HepG2 (cell line): ENCODE measurements around the gene CCDC157. TPM values are rescaled to one million over a fixed set of nuclear protein-coding genes. Genes with fewer than 3 reads are reported as not detected.

Experiments used
- ARID3A ChIP-seq: IDR thresholded peaks from 2 replicates; pipeline ENCODE4 v1.6.1; 2012; ENCODE audit warnings: low read depth, low read length, improper control_type of control experiment
- BCL6 ChIP-seq: IDR thresholded peaks from 2 replicates; pipeline ENCODE4 v1.6.1; 2016; ENCODE audit warnings: missing genetic modification reagents, missing compliant biosample characterization
- BRF2 ChIP-seq: sonication (generic); formaldehyde crosslinking; IDR thresholded peaks from 2 replicates; pipeline ENCODE4 v1.8.1; 2022; ENCODE audit warnings: mild to moderate bottlenecking, missing genetic modification reagents
- CC2D1A ChIP-seq: sonication (generic); formaldehyde crosslinking; IDR thresholded peaks from 2 replicates; pipeline ENCODE4 v1.8.1; 2023; ENCODE audit warnings: mild to moderate bottlenecking, missing genetic modification reagents
- CHD4 ChIP-seq: fragments of 200-600 bp; sonication (generic); IDR thresholded peaks from 2 replicates; pipeline ENCODE4 v1.7.0; 2017; ENCODE audit warnings: mild to moderate bottlenecking, low read length, borderline replicate concordance
- E2F2 ChIP-seq: sonication (generic); formaldehyde crosslinking; IDR thresholded peaks from 2 replicates; pipeline ENCODE4 v1.4.0; 2020; ENCODE audit warnings: missing genetic modification reagents, borderline replicate concordance
- ELF3 ChIP-seq: IDR thresholded peaks from 2 replicates; pipeline ENCODE4 v1.6.1; 2016; ENCODE audit warnings: missing genetic modification reagents, missing compliant biosample characterization
- ERF ChIP-seq: IDR thresholded peaks from 2 replicates; pipeline ENCODE4 v1.6.1; 2018; ENCODE audit warnings: missing biosample characterization, missing genetic modification reagents
- HMGXB4 ChIP-seq, 2 experiments: sonication (generic) in 1 of 2; formaldehyde crosslinking in 1 of 2; IDR thresholded peaks; 2 replicates each; pipeline versions ENCODE4 v1.4.0 to v1.6.1; 2018 to 2020; ENCODE audit warnings: missing genetic modification reagents in 2 of 2, borderline replicate concordance in 1 of 2, low read depth in 1 of 2, mild to moderate bottlenecking in 1 of 2, missing biosample characterization in 1 of 2
- MAFK ChIP-seq, 2 experiments: IDR thresholded peaks in 1 of 2; conservative IDR thresholded peaks in 1 of 2; 2 replicates each; pipeline ENCODE4 v1.6.1; 2011; ENCODE audit warnings: improper control_type of control experiment in 2 of 2, low read length in 2 of 2
- NFE2L1 ChIP-seq: sonication (generic); formaldehyde crosslinking; IDR thresholded peaks from 2 replicates; pipeline ENCODE4 v1.4.0; 2020; ENCODE audit warnings: missing genetic modification reagents, mild to moderate bottlenecking, borderline replicate concordance
- POLR2G ChIP-seq: fragments of 200-400 bp; formaldehyde crosslinking; IDR thresholded peaks from 2 replicates; pipeline ENCODE4 v1.6.1; 2018; ENCODE audit warnings: mild to moderate bottlenecking, low read depth, low read length, moderate library complexity
- YY1 ChIP-seq: IDR thresholded peaks from 2 replicates; pipeline ENCODE4 v1.6.1; 2011; ENCODE audit warnings: low read length, low read depth, moderate library complexity, mild to moderate bottlenecking; ENCODE audit not compliant: insufficient read depth, insufficient replicate concordance
- ZBTB34 ChIP-seq: sonication (generic); formaldehyde crosslinking; IDR thresholded peaks from 2 replicates; pipeline ENCODE4 v1.8.0; 2022; ENCODE audit warnings: mild to moderate bottlenecking, missing genetic modification reagents
- ZBTB38 ChIP-seq: sonication (generic); formaldehyde crosslinking; IDR thresholded peaks from 2 replicates; pipeline ENCODE4 v1.5.1; 2020; ENCODE audit warnings: mild to moderate bottlenecking, missing genetic modification reagents
- ZNF317 ChIP-seq: sonication (generic); formaldehyde crosslinking; IDR thresholded peaks from 2 replicates; pipeline ENCODE4 v1.5.0; 2020; ENCODE audit warnings: mild to moderate bottlenecking, missing genetic modification reagents
- ZNF331 ChIP-seq: sonication (generic); formaldehyde crosslinking; IDR thresholded peaks from 2 replicates; pipeline ENCODE4 v1.4.0; 2020; ENCODE audit warnings: missing genetic modification reagents
- ZNF772 ChIP-seq: sonication (generic); formaldehyde crosslinking; IDR thresholded peaks from 2 replicates; pipeline ENCODE4 v1.5.0; 2020; ENCODE audit warnings: mild to moderate bottlenecking, missing genetic modification reagents
- ZNF777 ChIP-seq: sonication (generic); formaldehyde crosslinking; IDR thresholded peaks from 2 replicates; pipeline ENCODE4 v1.4.0; 2020; ENCODE audit warnings: missing genetic modification reagents
- ZNF781 ChIP-seq: sonication (generic); formaldehyde crosslinking; IDR thresholded peaks from 2 replicates; pipeline ENCODE4 v1.5.1; 2020; ENCODE audit warnings: borderline replicate concordance, mild to moderate bottlenecking, missing genetic modification reagents; ENCODE audit errors: not compliant biosample characterization
- polyA plus RNA-seq, 8 experiments: library from polyadenylated mRNA; depleted of rRNA in 3 of 8; stranded (reverse) in 7 of 8; unstranded in 1 of 8; fragments of >200 nt; fragmentation: Illumina TruSeq in 4 of 8; extraction: Trizol in 4 of 8; gene quantifications; 2 replicates each; pipeline versions ENCODE4 v1.2.1 to v1.2.3, GENCODE V29; 2011 to 2016; ENCODE audit warnings: low read depth in 4 of 8, missing spikeins in 1 of 8, mixed read lengths in 1 of 8; ENCODE audit not compliant: insufficient read depth in 1 of 8
- total RNA-seq, 5 experiments: library from RNA; depleted of rRNA; stranded (reverse); fragments of >200 nt; fragmentation: Illumina TruSeq; extraction: Trizol; gene quantifications; 2 replicates each; pipeline ENCODE4 v1.2.3, GENCODE V29; 2016; ENCODE audit warnings: low read depth in 1 of 5

Gene CCDC157
- total and polyA plus RNA-seq, 2 of the 13 experiments (the other 11 are each of a cell fraction or from before 2014, with no cell fraction given): 1.4 to 1.6 TPM

GRCh38 chr22:30425616-30426387 is 69.0 kb downstream of the CCDC157 start, which contains the start of gene MTFP1 (continued):
- TF ChIP-seq BRF2 (no peak), CHD4 (no peak), ZNF781 (no peak), ELF3 (CRISPR knock-in tag) (0 out of 2 replicates have a peak, but pooled peaks have one; percentile 19), MAFK (conservative IDR thresholded peaks at IDR 0.05 in 1 of 2, IDR thresholded peaks at IDR 0.05 in 1 of 2; ENCODE audit: low read length in 2 of 2) (no peak), CC2D1A (CRISPR knock-in tag) (no peak), ARID3A (no peak), ZBTB38 (peak; percentile 40; the same call in 1 of the 2 replicates), E2F2 (no peak; the same call in 1 of the 2 replicates), ZBTB34 (peak; percentile 7; the same call in 1 of the 2 replicates), NFE2L1 (CRISPR knock-in tag) (no peak), ERF (CRISPR knock-in tag) (no peak), ZNF317 (CRISPR knock-in tag) (no peak), YY1 (peak; percentile 80), BCL6 (peak; percentile 20; the same call in 1 of the 2 replicates), POLR2G (peak; percentile 82), ZNF772 (CRISPR knock-in tag) (peak; percentile 41; the same call in 1 of the 2 replicates), ZNF777 (CRISPR knock-in tag) (0 out of 2 replicates have a peak, but pooled peaks have one; percentile 23), ZNF331 (CRISPR knock-in tag) (peak; percentile 84), HMGXB4 (CRISPR knock-in tag; IDR thresholded peaks at IDR 0.05; ENCODE audit: borderline replicate concordance in 1 of 2, low read depth in 1 of 2) (peak in 1 of 2 experiments; percentile 62; a peak in 3 of 4 replicates)
